ENCODE results near the gene TEDC2.

Gene TEDC2

GRCh38 chr16:2493605-2494004 is 33.7 kb downstream of the TEDC2 start:
- TF ChIP-seq CTCF (IDR thresholded peaks at IDR 0.05), result no peak

GRCh38 chr16:2494616-2495015 is 34.7 kb downstream of the TEDC2 start:
- TF ChIP-seq CTCF (IDR thresholded peaks at IDR 0.05), result no peak

DNA sequence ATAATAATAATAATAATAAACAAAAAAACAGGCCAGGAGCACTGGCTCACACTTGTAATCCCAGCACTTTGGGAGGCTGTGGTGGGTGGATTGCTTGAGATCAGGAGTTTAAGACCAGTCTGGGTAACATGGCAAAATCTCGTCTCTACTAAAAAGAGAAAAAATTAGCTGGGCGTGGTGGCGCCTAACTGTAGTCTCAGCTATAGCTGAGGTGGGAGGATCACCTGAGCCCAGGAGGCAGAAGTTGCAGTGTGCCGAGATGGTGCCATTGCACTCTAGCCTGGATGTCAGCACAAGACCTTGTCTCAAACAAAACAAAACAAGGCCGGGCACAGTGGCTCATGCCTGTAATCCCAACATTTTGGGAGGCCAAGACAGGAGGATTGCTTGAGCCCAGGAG is 35.1 kb downstream of the TEDC2 start:
- TF ChIP-seq CTCF (IDR thresholded peaks at IDR 0.05), result no peak

- no peak for TF ChIP-seq CTCF (IDR thresholded peaks at IDR 0.05)
These were observed 36.6 kb downstream of the TEDC2 start for GRCh38 chr16:2496223-2497115.

GRCh38 chr16:2497116-2497630 is 37.3 kb downstream of the TEDC2 start:
- TF ChIP-seq CTCF (IDR thresholded peaks at IDR 0.05), result no peak

- TF ChIP-seq CTCF (IDR thresholded peaks at IDR 0.05), result no peak
These were observed 38.0 kb downstream of the TEDC2 start for GRCh38 chr16:2497695-2498484.

DNA sequence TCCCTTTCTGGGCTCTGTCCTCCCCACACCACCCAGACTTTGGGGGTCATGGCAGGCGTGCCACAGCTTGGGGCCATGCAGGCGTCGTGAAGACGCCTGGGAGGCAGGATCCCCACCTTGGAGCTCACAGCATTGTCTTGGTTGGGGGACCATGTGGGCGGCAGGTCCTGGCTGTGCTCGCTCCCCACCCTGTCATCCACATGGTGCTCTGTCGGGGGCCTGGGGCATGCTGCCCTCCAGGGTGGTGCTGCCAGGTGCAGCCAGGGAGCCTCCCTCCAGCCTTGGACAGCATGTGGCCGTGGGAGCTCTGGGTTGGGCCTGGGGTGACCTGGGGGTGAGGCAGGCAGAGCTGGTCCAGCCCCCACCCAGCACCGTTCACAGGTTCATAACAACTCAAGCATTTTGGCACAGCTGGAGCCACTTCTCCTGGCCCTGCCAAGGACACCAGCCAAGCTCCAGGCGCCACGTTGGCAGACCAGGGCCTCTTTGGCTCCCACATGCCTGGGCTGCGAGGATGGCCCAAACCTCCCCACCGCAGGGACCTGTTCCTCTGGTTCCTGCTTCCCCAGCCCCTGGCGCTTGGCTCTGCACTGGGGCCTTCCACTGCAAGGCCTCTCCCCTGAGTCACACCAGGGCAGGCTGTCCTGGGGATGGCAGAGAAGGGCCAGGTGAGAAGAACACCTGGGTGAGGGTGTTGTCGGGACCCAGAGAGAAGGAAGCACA is 38.8 kb downstream of the TEDC2 start:
- TF ChIP-seq CTCF (IDR thresholded peaks at IDR 0.05), result no peak

Data from LNCAP (cell line).